Adrenal gland (tissue), 5 donors: ENCODE measurements around the gene ADAMTSL1.

Experiments
- CTCF ChIP-seq, 6 experiments: fragments of 450-650 bp in 4 of 6; fragments of 200-600 bp in 2 of 6; sonication (generic) in 1 of 6; IDR thresholded peaks; 1 replicate in 5 of 6; 2 replicates in 1 of 6; pipeline versions ENCODE4 v1.5.1 to v1.8.0; 2016 to 2021; ENCODE audit warnings: antibody characterized with exemption in 6 of 6, mild to moderate bottlenecking in 2 of 6, moderate library complexity in 1 of 6
- POLR2A ChIP-seq, 2 donors: fragments of 450-650 bp; IDR thresholded peaks; one replicate each; pipeline ENCODE4 v1.6.1; 2017; ENCODE audit warnings: antibody characterized with exemption in 2 of 2, mild to moderate bottlenecking in 2 of 2, moderate library complexity in 1 of 2
- donor health status: DM: no; HTN: no; CAD: no.

DNA sequence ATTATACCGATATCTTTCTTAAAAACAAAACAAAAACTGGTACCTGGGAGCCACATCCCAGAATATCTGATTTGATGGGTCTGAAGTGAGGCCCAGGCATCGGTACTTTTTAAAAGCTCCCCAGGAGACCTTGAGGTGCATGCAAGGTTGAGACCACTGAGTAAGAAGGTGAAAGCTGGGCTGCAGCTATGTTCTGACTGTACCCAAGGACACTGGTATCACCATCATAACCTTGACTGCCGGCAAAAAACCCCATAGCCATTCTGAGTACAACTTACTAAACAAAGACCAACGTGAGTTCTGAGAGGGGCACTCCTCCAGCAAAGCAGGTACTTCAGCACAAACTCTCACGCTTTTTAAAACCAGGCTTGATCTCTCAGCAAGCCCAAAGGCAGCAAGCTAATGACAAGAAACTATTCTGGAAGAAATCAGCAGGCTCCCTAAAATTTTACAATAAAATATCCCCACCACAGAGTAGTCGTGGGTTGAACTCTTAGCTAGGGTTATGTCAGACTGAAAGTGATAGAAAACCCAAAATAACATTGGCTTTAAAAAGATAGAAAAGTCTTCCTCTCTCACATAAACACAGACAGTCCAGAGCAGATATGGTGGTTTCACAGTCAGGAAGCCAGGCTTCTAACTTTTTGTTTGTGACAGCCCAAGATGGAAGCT is 295.1 kb downstream of the ADAMTSL1 start:
- TF ChIP-seq CTCF (IDR thresholded peaks at IDR 0.05) (no peak), POLR2A (IDR thresholded peaks at IDR 0.05) (no peak)
